Peyer's patch (tissue), 4 donors: ENCODE measurements around the gene SCUBE3.

Experiments used
- POLR2A ChIP-seq, 2 donors: fragments of 450-650 bp; IDR thresholded peaks; one replicate each; pipeline ENCODE4 v1.5.1; 2017; ENCODE audit warnings: antibody characterized with exemption in 2 of 2, mild to moderate bottlenecking in 2 of 2, moderate library complexity in 2 of 2
- TF ChIP-seq, protein P1 (sequence below), 6 experiments: fragments of 450-650 bp in 4 of 6; fragments of 200-600 bp in 2 of 6; sonication (generic) in 1 of 6; IDR thresholded peaks; one replicate each; pipeline ENCODE4 v1.5.1; 2017 to 2019; ENCODE audit warnings: antibody characterized with exemption in 6 of 6, mild to moderate bottlenecking in 3 of 6, moderate library complexity in 1 of 6

DNA sequence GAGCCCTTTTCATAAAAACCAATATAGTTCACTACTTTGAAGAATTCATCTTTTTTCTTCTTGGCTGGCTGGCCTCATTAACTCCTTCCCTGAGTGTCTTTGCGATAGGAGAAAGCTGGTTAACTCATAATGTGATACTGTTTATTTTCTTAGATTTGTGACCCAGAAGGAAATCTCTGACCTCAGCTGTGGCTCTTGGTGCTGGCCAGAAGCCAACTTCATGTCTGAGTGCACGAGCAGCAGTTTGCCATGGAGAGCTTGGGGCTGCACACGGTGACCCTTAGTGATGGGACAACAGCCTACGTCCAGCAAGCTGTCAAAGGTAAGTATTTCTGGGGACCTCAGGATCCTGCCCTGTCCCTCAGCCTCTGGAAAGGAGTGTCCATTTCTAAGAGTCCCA is 67.1 kb downstream of the SCUBE3 start:
- TF ChIP-seq, protein P1, sequence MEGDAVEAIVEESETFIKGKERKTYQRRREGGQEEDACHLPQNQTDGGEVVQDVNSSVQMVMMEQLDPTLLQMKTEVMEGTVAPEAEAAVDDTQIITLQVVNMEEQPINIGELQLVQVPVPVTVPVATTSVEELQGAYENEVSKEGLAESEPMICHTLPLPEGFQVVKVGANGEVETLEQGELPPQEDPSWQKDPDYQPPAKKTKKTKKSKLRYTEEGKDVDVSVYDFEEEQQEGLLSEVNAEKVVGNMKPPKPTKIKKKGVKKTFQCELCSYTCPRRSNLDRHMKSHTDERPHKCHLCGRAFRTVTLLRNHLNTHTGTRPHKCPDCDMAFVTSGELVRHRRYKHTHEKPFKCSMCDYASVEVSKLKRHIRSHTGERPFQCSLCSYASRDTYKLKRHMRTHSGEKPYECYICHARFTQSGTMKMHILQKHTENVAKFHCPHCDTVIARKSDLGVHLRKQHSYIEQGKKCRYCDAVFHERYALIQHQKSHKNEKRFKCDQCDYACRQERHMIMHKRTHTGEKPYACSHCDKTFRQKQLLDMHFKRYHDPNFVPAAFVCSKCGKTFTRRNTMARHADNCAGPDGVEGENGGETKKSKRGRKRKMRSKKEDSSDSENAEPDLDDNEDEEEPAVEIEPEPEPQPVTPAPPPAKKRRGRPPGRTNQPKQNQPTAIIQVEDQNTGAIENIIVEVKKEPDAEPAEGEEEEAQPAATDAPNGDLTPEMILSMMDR (IDR thresholded peaks at IDR 0.05): no peak
- TF ChIP-seq POLR2A (IDR thresholded peaks at IDR 0.05): no peak
